PC-3 (cell line): ENCODE data around the gene CISD2.

Source experiments
- EZH2 ChIP-seq: fragments of 300-600 bp; sonication (generic); IDR thresholded peaks from one replicate; pipeline ENCODE4 v1.6.1; 2017; ENCODE audit warnings: antibody characterized with exemption, mild to moderate bottlenecking, low read length; ENCODE audit not compliant: unreplicated experiment
- EZH2phosphoT487 ChIP-seq: fragments of 300-600 bp; sonication (generic); IDR thresholded peaks from 2 replicates; pipeline ENCODE4 v1.6.1; 2018; ENCODE audit warnings: mild to moderate bottlenecking, antibody characterized with exemption, low read length, borderline replicate concordance
- TF ChIP-seq, protein P1 (sequence below): fragments of 300-600 bp; sonication (generic); conservative IDR thresholded peaks from 2 replicates; pipeline ENCODE4 v1.5.1; 2017; ENCODE audit warnings: antibody characterized with exemption, low read depth, mild to moderate bottlenecking, low read length

DNA sequence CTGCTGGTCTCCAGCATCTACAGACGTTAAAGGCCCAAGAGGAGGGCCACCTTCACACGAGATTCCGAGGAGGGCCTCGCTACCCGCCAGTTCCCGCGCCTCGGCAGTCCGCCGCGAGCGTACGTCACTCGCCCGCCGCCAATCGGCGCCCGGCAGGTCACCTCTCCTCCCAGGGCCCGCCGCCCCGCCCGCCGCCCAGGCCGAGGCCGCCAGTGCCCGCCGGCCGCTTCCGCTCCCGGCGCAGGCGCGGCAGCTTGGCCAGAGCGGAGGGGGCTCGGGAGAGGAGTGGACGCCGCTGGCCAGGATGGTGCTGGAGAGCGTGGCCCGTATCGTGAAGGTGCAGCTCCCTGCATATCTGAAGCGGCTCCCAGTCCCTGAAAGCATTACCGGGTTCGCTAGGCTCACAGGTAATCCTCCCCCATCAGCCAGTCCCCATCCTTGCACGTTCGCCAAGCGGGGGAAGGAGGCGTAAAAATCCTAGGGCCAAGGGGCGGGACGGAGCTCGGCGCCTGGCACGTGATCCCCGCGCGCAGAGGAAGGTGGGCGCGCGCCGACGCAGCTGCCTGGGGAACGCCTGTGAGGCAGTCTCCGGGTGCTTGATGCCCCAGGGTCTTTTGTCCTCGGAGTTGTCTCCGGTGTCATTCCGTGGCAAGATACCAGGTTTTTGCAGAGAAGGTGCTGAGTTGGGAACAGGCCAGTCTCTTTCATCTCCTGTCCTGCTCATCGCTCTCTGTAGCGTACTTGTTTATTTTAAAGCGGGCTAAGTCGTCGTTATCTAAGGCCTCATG is at the start of gene CISD2:
- TF ChIP-seq, protein P1, sequence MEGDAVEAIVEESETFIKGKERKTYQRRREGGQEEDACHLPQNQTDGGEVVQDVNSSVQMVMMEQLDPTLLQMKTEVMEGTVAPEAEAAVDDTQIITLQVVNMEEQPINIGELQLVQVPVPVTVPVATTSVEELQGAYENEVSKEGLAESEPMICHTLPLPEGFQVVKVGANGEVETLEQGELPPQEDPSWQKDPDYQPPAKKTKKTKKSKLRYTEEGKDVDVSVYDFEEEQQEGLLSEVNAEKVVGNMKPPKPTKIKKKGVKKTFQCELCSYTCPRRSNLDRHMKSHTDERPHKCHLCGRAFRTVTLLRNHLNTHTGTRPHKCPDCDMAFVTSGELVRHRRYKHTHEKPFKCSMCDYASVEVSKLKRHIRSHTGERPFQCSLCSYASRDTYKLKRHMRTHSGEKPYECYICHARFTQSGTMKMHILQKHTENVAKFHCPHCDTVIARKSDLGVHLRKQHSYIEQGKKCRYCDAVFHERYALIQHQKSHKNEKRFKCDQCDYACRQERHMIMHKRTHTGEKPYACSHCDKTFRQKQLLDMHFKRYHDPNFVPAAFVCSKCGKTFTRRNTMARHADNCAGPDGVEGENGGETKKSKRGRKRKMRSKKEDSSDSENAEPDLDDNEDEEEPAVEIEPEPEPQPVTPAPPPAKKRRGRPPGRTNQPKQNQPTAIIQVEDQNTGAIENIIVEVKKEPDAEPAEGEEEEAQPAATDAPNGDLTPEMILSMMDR: no peak
- TF ChIP-seq EZH2phosphoT487: peak; percentile 82
- TF ChIP-seq EZH2: no peak
